Nucleus accumbens (tissue), 56 donors: ENCODE data around the gene TNIK.
"Not testable (repeated sequence)": the region's sequence is repeated elsewhere in the genome, so short reads cannot be mapped to it uniquely, and the experiment has no call there.

ENCODE experiments used
- DNase-seq, 56 donors: peaks; one replicate each; lab custom pipeline; 2025; lab: John Stamatoyannopoulos, UW

Gene TNIK

GRCh38 chr3:171372694-171373093 is 87.5 kb downstream of the TNIK start:
- no peak for DNase-seq

GRCh38 chr3:171371354-171371753 is 88.9 kb downstream of the TNIK start:
- DNase-seq, result no peak

- DNase-seq, result no peak
Measured at GRCh38 chr3:171369156-171369555, 91.0 kb downstream of the TNIK start.

GRCh38 chr3:171366738-171367137 is 93.5 kb downstream of the TNIK start:
- DNase-seq, result not testable (repeated sequence)

- no peak for DNase-seq
Measured at GRCh38 chr3:171366043-171366442, 94.2 kb downstream of the TNIK start.

- no peak for DNase-seq
Measured at GRCh38 chr3:171365489-171365888, 94.7 kb downstream of the TNIK start.

GRCh38 chr3:171364500-171364899 is 95.7 kb downstream of the TNIK start:
- DNase-seq, result no peak

- DNase-seq, result no peak
Measured at GRCh38 chr3:171363202-171363601, 97.0 kb downstream of the TNIK start.

- no peak for DNase-seq
Measured at GRCh38 chr3:171362575-171362974, 97.6 kb downstream of the TNIK start.

- DNase-seq, result no peak
Measured at GRCh38 chr3:171358881-171359198, 101.4 kb downstream of the TNIK start.

GRCh38 chr3:171358181-171358880 is 101.9 kb downstream of the TNIK start:
- DNase-seq, result no peak

GRCh38 chr3:171357721-171358120 is 102.5 kb downstream of the TNIK start:
- DNase-seq, result no peak

GRCh38 chr3:171356251-171356650 is 104.0 kb downstream of the TNIK start:
- DNase-seq, result no peak

- DNase-seq, result no peak
Measured at GRCh38 chr3:171354706-171355582, 105.3 kb downstream of the TNIK start.

GRCh38 chr3:171354049-171354705 is 106.0 kb downstream of the TNIK start:
- DNase-seq, result no peak

- no peak for DNase-seq
Measured at GRCh38 chr3:171353423-171353822, 106.8 kb downstream of the TNIK start.

- DNase-seq, result no peak
Measured at GRCh38 chr3:171352387-171352935, 107.7 kb downstream of the TNIK start.

- peak in 1 of 56 donors; percentile 36 for DNase-seq
Measured at GRCh38 chr3:171351676-171352075, 108.5 kb downstream of the TNIK start.

GRCh38 chr3:171350364-171350763 is 109.8 kb downstream of the TNIK start:
- no peak for DNase-seq

GRCh38 chr3:171349392-171349791 is 110.8 kb downstream of the TNIK start:
- DNase-seq, result no peak

GRCh38 chr3:171348121-171348520 is 112.1 kb downstream of the TNIK start:
- no peak for DNase-seq
